NCI-H2081 (cell line): ENCODE results near the gene ATP2A1.
"Not testable (repeated sequence)": the region's sequence is repeated elsewhere in the genome, so short reads cannot be mapped to it uniquely, and the experiment has no call there.

Experiments
- DNase-seq, 2 experiments: peaks; one replicate each; lab custom pipeline; 2025; lab: John Stamatoyannopoulos, UW

Gene ATP2A1

DNA sequence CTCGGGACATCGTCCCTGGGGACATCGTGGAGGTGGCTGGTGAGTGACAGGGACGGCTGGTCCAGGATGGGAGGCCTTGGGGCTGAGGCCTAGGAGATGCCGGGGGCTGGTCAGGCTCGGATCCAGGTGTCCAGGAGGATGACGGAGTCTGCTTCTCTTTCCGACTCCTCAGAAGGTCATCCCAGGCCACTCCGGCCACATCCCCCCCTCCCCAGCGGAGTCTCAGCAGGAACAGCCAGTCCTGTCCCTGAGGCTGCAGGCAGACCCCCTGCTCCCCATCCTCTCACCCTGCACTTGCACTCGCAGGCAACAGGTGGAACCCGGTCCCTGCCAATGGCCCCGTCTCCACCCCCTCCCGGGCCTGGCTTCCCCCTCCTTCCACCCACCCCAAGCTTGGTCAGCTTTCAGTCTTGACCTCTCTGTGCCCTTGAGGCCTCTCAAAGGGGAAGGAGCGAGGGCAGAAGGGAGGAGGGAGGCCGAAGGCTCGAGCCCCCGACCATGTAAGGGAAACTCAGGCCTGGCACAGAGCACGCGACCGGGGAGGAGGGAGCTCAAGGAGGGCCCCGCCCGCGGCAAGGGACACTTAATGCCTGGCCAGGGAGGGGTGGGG, 4.4 kb downstream of the ATP2A1 start:
- DNase-seq = no peak

- no peak for DNase-seq
Observed at GRCh38 chr16:28883221-28883996, 5.1 kb downstream of the ATP2A1 start.

- no peak for DNase-seq
Observed at GRCh38 chr16:28884045-28884444, 5.8 kb downstream of the ATP2A1 start.

- DNase-seq = no peak
Observed at GRCh38 chr16:28886945-28887344, 8.7 kb downstream of the ATP2A1 start.

- DNase-seq = not testable (repeated sequence)
Observed at GRCh38 chr16:28890355-28890754, 12.1 kb downstream of the ATP2A1 start.

DNA sequence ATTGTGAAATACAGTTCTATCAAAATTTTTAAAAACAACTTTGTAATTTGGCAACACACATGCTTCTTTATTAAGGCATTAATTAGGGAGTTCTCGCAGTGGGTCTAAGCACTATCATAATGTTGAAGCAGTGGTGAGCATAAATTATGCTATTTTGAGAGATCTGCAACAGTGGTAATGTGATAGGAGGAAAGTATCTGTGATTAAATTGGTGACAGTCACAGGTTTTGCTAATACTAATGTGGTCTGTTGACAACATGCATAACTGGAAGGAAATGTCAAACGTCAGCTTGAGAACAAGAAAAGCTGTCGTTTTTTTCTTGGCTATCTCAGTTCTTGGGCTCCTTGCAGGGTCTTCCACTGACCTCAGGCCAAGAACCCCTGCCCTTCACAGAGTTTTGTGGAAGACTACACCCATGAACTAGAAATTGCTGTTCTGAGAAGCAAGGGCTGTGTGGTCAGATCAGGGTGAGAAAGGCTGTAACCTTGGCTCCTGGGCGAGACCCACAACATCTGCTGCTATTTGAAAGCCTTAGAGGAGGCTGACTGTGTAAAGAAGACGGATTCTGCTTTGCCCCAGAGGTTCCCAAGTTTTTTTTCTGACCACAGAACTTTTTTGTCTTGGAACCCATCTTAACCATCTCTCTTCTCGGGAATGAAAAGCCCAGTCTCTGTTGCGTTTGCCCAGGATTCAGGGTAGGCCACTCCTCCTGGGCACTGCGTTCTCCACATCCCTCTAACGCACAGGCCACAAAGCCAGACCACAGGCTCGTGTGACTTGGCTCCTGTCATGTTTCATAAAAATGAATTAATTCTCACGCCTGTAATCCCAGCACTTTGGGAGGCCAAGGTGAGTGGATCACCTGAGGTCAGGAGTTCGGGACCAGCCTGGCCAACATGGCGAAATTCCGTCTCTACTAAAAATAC, 13.9 kb downstream of the ATP2A1 start:
- DNase-seq = no peak

GRCh38 chr16:28893291-28893690, 15.0 kb downstream of the ATP2A1 start:
- no peak for DNase-seq

- no peak for DNase-seq
Observed at GRCh38 chr16:28895609-28896008, 17.3 kb downstream of the ATP2A1 start.

DNA sequence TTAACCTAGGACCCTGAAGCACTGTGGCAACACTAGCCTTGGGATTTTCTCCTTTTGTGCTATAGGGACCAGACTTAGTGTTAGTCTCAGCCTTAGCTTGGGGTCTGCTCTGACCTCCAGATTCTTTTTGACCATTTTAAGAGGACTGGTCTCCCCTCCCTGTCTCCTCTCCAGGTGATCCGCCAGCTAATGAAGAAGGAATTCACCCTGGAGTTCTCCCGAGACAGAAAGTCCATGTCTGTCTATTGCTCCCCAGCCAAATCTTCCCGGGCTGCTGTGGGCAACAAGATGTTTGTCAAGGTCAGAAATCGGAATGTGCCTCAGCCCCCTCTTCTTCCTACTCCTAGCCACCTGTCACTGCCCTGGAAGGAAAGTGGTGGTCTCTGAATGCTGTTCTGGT, 19.5 kb downstream of the ATP2A1 start:
- no peak for DNase-seq

DNA sequence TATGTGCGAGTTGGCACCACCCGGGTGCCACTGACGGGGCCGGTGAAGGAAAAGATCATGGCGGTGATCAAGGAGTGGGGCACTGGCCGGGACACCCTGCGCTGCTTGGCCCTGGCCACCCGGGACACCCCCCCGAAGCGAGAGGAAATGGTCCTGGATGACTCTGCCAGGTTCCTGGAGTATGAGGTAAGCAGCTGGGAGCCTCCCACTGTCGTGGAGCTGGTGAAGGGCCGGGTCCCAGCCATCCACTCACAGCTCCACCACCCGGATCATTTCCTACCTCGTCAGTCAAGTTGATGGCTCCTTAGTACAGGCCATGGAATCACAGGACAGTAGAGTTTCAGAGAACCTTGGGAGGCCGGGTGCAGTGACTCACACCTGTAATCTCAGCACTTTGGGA, 20.0 kb downstream of the ATP2A1 start:
- DNase-seq = no peak

DNA sequence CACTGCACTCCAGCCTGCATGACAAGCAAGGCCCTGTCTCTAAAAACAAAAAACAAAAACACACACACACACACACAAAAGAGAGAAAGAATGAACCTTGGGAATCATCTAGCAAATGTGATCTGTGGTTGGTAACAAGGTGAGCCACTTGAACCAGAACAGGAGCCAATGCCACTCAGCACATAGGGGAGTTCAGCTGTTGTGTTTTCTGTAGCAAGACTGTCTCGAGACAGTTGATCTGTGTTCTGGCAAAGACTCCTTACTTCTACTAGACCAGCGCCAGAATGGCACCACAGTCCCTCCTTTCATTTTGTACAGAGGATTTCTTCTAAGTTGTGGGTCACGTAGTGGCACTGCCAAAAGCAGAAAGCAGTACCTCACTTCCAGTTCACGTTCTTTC, 20.7 kb downstream of the ATP2A1 start:
- no peak for DNase-seq

GRCh38 chr16:28899882-28900590, 21.7 kb downstream of the ATP2A1 start:
- DNase-seq = no peak

- DNase-seq = no peak
Observed at GRCh38 chr16:28900601-28901000, 22.3 kb downstream of the ATP2A1 start.

- no peak for DNase-seq
Observed at GRCh38 chr16:28901862-28902261, 23.6 kb downstream of the ATP2A1 start.

GRCh38 chr16:28902909-28903308, 24.6 kb downstream of the ATP2A1 start:
- DNase-seq = no peak

DNA sequence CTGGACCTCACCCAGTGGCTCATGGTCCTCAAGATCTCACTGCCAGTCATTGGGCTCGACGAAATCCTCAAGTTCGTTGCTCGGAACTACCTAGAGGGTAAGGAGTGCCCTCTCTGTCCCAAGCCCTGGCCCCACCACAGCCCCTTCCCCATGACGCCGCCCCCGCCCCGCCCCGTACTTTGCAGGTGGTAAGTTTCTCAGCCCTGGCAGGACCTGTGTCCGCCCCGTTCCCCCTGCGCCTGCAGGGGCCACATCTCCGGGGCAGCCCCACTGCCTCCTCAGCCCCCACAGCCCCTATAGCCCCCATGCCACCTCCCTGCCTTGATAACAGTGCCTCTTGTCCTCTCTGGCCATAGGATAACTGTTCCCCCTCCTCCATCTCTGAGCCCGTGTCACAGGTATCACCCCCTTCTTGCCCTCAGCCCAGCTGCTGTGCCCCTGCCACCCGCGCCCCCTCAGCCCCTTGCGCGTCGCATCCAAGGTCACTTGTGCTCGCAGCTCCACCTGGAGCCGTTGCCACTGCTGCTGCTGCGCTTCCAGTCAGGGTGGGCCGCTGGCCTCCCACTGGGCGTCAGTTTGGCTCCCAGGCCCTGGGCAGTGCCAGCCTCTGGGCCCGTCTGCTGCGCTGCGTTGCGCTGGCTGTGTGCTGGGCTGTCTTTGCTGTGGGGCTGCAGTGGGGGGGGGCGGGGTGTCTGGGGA, 25.2 kb downstream of the ATP2A1 start:
- DNase-seq = no peak

- DNase-seq = no peak
Observed at GRCh38 chr16:28904363-28904762, 26.1 kb downstream of the ATP2A1 start.

DNA sequence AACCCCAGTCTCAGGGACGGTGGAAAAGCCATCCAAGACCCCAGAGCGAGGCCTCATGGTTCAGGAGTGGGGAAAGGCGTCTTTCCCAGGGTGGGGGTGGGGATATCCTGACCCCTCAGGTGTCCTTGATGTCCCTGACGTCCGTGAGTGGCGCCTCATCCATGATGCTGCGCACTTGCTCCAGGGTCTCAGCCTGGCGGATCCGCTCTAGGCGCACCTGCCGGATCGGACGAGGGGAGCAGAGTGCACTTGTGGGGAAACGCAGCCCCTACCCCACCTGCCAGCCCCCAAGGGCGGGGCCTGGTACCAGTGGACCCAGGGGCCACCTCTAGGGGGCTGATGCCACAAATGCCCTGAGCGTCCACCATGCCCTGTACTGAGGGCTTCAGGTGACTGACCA, 26.5 kb downstream of the ATP2A1 start:
- no peak for DNase-seq

GRCh38 chr16:28905229-28905754, 27.0 kb downstream of the ATP2A1 start:
- DNase-seq = no peak

- DNase-seq = no peak
Observed at GRCh38 chr16:28905800-28906372, 27.6 kb downstream of the ATP2A1 start.
